Stimulated activated CD4-positive, alpha-beta T cell treated with anti-CD3 and anti-CD28 coated beads, Interleukin-4, amount 100 ng/mL, for 48 hours (primary cell): ENCODE data around the gene SYP.
A peak's percentile ranks its signal among the peaks of the same experiment; 100 is the strongest.
"Not testable (repeated sequence)": the region's sequence is repeated elsewhere in the genome, so short reads cannot be mapped to it uniquely, and the experiment has no call there.

Experiments used
- DNase-seq, 2 donors: peaks; one replicate each; pipeline ENCODE4 v3.0.0-alpha.2; 2020; ENCODE audit warnings: low read depth in 2 of 2

Gene SYP

DNA sequence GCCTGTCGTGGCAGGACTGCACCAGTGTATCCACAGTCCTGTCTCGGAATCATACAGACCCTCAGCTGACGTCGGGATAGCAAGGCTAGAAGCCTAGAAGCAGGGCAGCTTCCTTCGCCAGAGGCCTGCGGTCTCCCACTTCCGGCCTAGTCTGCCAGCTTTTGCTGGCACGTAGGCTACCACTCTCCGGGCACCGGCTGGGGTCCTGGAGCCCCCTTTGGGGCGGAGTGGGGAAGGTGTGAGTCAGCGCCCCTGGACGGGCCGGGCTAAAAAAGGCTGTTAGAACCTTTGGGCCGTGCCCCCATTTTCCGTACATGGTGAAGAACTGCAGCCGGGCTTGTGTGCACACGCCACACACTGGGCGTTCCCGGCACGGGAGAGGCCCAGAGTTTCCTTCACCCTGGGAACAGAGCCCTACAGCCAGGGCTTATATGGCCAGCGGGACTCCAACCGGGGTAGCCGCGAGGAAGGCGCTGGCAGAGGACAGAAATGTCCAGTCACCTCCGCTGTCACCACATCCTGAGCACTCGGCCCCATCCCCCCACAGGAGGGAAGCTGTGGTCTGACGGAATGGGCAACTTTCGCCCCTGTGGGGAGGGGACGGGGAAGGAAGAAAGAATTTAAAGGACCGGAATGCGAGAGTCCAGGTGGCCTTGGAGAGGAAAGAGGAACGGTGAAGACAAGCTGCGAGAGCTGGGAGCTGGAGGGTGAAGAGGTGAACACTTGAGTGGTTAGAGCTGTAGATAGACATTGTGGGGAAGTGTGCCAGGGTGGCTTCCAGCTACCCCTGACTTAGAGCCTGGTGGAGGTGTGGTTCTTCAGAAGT is 32.9 kb downstream of the SYP start:
- DNase-seq = peak in 1 of 2 donors; percentile 56

DNA sequence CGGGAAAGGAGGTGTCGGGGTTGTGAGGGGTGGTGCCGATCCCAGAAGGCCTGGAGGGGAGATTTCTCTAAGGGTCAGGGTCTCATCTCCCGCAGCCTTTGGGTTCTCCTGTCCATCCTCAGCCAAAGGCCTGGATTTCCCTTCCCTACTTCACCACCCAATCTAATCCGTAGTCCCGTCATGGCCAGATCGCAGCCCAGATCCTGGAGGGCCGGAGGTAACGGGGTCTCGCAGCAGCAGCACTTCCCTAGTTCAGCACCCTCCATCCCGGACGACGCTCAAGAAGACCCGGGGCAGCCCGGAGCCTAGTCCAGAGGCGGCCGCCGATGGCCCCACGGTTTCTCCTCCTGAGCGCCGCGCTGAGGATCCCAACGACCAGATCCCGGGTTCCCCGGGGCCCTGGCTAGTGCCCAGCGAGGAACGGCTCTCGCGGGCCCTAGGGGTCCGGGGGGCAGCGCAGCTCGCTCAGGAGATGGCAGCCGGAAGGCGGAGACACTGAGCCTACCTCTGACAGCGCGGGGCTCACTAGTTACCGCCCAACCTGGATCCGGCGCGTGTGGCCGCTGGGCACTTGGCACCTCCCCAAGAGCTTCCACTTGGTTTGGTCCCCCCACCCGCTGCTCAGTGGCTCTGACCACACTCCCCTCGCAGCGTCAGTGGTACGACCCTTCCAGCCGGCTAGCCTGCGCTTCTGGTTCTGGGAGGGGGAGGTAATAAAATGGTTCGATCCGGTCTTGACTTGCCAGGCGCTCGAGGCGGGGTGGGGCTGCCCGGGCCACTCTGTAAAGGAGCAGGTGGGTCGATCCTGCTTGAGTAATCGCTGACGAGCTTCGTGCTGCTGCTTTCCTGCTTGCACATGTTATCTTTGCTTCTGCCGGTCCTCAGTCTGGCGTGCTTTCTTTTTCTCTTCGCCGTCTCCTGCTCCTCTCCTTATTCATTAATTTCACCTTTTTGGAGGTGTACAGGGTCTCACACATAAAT is 33.8 kb downstream of the SYP start:
- DNase-seq = peak; percentile 49 to 70

DNA sequence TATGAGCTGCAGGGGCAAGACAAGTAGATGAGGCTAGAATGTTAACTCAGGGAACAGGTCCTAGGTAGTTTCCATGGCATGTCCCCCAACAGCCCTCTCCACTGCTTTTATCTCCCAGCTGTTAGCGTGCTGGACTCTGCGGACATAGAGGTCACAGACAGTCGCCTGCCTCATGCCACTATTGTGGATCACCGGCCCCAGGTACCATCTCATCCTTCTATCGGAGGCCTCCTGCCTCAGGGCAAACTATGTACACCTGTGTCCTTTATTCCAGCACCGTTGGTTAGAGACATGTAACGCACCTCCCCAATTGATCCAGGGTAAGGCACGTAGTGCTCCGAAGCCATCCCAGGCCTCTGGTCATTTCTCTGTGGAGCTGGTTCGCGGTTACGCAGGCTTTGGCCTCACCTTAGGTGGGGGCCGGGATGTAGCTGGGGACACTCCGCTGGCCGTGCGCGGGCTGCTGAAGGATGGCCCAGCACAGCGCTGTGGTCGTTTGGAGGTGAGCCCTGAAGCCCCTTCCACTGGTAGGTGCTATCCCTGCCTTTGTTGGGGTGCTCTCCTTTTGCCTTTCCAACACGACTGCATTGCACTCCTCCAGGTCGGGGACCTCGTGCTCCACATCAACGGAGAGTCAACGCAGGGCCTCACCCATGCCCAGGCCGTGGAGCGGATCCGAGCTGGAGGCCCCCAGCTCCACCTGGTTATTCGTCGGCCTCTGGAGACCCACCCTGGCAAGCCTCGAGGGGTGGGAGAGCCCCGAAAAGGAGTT is 35.2 kb downstream of the SYP start:
- DNase-seq = no peak

DNA sequence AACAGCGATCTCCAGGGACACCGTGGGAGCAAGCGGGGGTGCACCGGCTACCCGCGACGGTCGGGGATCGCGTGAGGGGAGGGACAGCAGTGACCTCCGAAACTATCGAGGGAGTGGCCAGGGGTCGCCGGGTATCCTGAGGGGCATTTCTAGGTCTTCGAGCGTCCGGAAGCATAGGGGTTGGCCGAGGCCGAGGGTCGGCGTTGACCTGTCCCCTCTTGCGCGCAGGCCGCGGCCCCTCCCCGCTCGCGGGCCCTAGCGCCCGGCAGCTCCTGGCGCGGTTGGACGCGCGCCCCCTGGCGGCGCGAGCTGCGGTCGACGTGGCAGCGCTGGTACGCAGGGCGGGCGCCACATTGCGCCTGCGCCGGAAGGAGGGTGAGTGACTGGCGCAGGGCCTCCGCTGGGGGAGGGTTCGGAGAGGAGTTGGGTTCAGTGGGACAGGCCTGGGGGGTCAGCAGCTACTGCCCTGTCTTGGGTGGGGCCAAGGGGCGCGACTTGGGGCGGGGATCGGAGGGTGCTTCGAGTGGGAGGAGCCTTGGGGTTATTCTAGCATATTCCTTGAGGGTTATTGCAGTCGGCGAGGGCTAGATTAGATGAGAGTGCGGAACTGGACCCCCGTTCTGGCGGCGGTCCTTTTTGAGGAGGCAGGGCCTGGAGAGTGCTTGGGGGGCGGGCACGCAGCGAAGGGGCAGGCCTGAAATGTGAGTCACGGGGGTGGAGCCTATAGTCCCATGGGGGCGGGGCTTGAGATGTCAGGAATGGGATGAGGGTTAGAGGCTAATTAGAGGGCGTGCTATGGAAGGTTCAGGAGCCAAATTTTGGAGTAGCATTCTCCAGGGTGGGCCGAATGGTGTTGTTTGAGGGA is 36.2 kb downstream of the SYP start:
- peak; percentile 60 to 66 for DNase-seq

DNA sequence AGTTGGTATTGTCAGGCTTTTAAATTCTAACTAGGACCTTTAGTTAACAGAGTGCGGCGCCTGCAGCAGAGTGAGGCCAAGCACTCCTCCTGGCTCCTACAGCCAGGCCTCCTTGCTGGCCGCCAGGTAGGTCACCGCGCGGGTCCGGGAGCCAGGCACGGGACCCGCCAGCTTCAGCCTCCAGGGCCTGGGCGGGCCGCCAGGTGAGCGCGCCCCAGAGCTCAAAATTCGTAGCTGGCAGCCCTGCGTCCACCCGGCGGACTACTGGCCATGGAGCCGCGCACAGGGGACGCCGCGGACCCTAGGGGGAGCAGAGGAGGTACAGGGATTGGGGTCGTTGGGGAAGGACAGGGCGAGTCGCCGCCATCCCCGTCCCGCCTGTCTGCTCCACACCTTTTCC is 37.4 kb downstream of the SYP start, which contains the start of gene MAGIX:
TSS of gene MAGIX (plus strand) at position 139 of the 400 bp plus-strand sequence. CDS start at position 271, 132 bp downstream.
- DNase-seq = no peak

DNA sequence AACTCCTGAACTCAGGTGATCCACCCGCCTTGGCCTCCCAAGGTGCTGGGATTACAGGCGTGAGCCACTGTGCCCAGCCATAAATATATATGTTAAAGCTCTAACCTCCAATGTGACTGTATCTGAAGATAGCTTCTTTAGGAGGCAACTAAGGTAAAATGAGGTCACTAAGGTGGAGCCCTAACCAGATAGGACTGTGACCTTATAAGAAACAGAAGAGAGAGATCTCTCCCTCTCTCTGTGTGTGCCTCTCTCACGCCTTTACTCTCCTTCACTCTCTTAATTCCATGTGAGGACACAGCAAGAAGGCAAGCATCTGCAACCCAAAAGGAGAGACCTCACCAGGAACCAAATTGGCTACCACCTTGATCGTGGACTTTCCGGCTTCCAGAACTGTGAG is 38.4 kb downstream of the SYP start:
- no peak for DNase-seq

DNA sequence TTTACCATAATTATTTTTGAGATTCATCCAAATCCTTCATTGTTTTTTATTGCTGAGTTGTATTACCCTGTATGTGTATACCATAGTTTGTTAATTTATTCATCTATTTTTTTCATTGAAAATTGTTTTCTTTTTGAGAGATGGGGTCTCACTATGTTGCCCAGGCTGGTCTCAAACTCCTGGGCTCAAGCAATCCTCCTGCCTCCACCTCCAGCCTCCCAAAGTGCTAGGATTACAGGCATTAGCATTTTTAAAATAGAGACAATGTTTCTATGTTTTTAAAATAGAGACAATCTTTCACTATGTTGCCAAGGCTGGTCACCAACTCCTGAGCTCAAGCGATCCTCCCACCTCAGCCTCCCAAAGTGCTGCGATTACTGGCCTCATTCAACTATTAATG is 39.1 kb downstream of the SYP start:
- DNase-seq = no peak

DNA sequence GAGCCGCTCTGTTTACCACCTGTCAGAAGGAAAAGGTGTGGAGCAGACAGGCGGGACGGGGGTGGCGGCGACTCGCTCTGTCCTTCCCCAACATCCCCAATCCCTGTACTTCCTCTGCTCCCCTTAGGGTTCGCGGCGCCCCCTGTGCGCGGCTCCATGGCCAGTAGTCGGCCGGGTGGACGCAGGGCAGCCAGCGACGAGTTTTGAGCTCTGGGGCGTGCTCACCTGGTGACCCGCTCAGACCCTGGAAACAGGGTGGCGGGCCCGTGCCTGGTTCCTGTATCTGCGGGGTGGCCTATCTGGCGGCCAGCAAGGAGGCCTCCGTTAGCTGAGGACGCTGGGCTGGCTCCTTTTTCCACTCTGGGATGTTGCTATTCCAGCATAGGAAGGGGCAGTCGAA is 42.8 kb downstream of the SYP start:
- no peak for DNase-seq

DNA sequence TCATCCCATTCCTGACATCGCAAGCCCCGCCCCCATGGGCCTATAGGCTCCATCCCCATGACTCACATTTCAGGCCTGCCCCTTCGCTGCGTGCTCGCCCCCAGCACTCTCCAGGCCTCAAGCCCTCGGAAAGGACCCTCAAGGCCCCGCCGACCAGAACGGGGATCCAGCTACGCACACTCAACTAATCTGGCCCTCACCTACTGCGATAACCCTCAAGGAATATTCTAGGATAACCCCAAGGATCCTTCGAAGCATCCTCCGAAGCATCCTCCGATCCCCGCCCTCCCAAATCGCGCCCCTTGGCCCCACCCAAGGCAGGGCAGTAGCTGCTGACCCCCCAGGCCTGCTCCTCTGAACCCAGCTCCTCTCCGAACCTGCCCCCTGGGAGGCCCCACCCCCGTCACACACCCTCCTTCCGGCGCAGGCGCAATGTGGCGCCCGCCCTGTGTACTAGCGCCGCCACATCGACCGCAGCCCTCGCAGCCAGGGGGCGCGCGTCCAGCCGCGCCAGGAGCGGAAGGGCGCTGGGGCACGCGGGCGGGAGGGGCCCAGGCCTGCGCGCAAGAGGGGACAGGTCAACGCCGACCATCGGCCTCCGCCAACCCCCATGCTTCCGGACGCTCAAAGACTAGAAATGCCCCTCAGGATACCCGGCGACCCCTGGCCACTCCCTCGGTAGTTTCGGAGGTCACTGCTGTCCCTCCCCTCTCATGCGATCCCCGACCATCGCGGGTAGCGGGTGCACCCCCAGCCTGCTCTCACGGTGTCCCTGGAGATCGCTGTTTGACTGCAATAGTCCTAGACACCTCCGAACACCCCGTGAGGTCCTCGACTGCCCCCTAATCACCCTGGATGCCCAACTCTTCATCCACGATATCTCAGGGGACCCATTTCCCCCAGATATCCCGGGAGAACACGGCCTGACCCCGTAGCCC is 43.8 kb downstream of the SYP start:
- peak; percentile 69 to 76 for DNase-seq

DNA sequence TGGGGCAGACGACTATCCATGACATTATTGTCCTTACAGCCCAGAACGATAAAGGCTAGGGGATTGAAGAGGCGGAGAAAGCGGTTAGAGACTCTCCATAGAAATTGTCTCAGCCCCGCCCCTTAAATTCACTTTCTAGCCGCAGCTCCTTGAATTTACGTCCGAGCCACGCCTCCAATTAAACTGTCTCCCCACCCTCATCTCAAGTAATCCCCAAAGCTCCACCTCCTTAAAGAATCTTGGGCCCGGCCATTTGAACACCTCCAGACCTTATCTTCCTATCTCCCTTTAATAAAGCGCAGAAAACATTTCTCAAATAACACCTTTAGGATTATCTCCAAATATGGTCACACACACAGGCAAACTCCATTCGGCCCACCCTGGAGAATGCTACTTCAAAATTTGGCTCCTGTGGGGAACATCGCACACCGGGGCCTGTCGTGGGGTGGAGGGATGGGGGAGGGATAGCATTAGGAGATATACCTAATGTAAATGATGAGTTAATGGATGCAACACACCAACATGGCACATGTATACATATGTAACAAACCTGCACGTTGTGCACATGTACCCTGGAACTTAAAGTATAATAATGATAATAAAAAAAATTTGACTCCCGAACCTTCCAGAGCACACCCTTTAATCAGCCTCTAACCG is 44.6 kb downstream of the SYP start:
- peak in 1 of 2 donors; percentile 30 for DNase-seq

DNA sequence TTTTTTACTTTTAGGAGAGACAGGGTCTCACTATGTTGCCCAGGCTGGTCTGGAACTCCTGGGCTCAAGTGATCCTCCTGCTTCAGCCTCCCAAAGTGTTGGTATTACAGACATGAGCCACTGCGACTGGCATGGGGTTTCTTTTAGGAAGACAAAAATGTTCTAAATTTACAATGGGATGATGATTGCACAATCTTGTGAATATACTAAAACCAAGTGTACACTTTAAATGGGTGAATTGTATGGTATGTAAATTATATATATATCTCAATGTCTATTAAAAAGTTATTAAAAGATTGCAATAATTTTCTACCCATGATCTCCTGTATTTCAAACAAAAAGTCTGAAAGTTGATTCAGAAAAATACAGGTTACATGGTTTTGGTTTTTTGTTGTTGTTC is 46.5 kb downstream of the SYP start:
- DNase-seq = no peak

DNA sequence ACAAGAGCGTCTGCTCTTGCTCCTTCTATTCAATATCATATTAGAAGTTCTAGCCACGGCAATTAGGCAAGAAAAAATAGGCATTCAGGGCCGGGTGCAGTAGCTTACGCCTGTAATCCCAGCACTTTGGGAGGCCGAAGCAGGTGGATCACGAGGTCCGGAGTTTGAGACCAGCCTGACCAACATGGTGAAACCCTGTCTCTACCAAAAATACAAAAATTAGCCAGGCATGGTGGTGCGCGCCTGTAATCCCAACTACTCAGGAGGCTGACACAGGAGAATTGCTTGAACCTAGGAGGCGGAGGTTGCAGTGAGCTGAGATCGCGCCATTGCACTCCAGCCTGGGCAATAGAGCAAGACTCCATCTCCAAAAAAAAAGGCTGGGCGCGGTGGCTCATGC is 50.7 kb downstream of the SYP start:
- not testable (repeated sequence) for DNase-seq

DNA sequence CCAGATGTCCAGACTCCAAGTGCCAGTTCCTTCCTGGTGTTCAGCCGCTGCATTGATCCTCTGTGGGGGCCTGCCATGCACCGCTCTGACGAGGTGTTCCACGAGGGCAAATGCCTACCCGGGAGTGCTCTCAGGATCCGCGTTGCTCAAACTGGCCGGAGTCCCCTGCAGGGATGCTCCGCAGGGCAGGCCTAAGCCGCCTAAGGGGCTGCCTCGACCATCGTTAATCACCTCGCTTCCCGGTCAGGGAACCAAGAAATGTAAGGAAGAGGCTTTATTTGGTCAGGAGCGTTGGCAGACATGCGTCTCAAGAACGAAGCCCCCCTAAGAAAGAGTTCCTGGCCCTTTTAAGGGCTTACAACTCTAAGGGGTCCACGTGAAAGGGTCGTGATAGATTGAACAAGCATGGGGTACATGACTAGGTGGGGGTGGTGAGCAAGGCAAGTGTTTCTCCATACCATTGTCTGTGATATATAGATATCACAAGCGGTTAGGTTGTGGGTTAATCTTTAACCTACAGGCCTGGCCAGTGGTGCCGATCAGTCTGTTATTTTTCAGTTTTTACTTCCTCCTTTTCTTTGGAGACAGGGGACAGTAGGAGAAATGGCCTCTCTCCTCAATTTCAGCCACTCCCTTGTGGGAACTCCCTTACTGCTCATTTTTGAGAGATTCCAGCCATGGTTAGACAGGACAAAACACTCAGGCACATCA is 51.4 kb downstream of the SYP start:
- not testable (repeated sequence) for DNase-seq

DNA sequence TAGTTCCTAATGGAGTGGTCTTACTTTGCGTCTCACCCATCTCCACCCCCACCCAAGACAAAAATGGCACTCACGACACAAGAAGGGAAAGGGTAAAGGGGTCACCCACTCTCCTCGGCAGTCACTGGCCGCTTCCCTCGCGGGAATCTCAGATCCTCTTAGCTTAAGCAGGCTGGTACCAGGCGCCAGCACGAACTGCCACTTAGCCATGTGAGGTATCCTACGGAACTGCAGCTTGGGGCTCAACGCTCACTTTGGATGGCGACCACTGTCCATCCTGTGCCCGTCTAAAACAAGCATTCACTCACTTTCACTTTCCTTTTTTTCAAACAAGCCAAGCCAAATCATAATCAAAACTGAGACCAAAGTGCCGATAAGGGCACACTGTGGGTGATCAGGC is 52.1 kb downstream of the SYP start:
- DNase-seq = no peak

DNA sequence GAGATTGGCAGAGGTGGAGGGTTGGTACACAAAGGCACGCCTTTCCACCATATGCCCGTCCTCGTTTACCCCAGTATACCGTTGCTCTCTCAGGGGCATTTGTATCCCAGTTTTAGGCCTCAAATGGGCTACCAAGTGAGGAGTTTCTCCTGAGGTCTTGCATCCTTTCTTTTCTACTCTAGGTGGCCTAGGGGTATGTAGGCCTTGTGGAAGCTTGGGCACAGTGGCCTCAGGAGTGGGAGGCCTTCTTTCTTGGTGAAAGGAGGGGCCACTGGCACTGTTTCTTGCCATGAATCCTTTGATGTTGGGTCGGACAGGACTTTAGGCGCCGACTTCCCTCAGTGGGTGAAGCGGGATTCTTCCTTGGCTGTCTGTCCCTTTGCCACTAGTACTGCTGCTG is 52.7 kb downstream of the SYP start:
- no peak for DNase-seq

DNA sequence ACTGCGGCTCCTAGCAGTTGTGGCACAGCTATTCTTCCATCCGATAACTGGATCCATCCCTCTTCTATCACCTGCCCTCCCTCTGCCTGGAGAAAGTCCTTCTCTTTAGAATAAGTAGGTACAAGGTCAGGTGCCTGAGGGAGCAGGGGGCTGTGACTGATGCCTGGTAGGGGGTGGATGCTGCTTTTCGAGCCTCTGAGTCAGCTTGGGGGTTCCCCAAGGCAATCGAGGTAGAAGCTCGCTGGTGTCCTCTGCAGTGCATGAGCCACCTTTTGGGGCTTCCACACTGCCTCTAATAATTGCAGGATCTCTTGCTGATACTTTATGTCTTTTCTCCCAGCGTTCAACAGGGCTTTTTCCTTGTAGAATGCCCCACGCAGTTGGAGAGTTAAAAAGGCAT is 56.8 kb downstream of the SYP start:
- not testable (repeated sequence) for DNase-seq

DNA sequence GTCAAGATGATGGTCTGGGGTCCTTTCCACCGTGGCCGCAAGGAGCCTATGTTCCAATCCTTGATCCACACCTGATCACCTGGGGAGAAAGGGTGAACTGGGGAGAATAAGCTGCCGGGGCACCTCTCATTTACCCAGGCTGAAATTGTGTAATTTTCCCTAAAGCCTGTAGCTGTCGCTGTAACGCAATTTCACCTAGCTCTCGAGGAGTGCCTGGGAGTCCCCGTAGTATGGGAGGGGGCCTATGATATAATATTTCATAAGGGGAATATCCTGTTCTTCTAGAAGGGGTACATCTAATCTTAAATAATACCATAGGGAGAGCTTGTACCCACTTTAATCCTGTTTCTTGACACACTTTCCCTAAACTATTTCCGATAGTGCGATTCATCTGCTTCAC is 57.7 kb downstream of the SYP start:
- DNase-seq = not testable (repeated sequence)

DNA sequence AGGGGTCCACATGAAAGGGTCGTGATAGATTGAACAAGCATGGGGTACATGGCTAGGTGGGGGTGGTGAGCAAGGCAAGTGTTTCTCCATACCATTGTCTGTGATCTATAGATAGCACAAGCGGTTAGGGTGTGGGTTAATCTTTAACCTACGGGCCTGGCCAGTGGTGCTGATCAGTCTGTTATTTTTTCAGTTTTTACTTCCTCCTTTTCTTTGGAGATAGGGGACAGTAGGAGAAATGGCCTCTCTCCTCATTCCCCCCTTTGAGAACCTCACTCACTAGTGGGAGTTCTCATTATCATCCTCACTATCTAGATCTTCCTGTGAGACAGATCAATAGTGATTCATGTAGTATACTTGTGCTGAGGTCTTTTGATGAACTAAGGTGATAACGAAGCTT is 60.3 kb downstream of the SYP start:
- no peak for DNase-seq
